KG1 (cell line): ENCODE data around the gene AQP7.
"Not testable (repeated sequence)": the region's sequence is repeated elsewhere in the genome, so short reads cannot be mapped to it uniquely, and the experiment has no call there.

Source experiments
- DNase-seq: peaks from one replicate; lab custom pipeline; 2025; lab: John Stamatoyannopoulos, UW

Gene AQP7

GRCh38 chr9:33374634-33375237 is 27.6 kb downstream of the AQP7 start:
- DNase-seq: no peak

GRCh38 chr9:33374190-33374589 is 28.2 kb downstream of the AQP7 start:
- no peak for DNase-seq

- DNase-seq: no peak
These were observed 29.5 kb downstream of the AQP7 start for GRCh38 chr9:33372900-33373299.

GRCh38 chr9:33366979-33367480 is 35.3 kb downstream of the AQP7 start:
- DNase-seq: no peak

- DNase-seq: not testable (repeated sequence)
These were observed 37.6 kb downstream of the AQP7 start for GRCh38 chr9:33364814-33365213.

GRCh38 chr9:33364127-33364526 is 38.2 kb downstream of the AQP7 start:
- DNase-seq: no peak

- not testable (repeated sequence) for DNase-seq
These were observed 43.7 kb downstream of the AQP7 start for GRCh38 chr9:33358641-33359040.

GRCh38 chr9:33355933-33356332 is 46.4 kb downstream of the AQP7 start:
- no peak for DNase-seq

GRCh38 chr9:33354651-33355211 is 47.6 kb downstream of the AQP7 start:
- no peak for DNase-seq

GRCh38 chr9:33351547-33351946 is 50.8 kb downstream of the AQP7 start:
- DNase-seq: no peak

GRCh38 chr9:33350310-33350709 is 52.1 kb downstream of the AQP7 start:
- no peak for DNase-seq

- no peak for DNase-seq
These were observed 52.6 kb downstream of the AQP7 start for GRCh38 chr9:33349743-33350142.

- no peak for DNase-seq
These were observed 53.4 kb downstream of the AQP7 start for GRCh38 chr9:33348998-33349397.

GRCh38 chr9:33346564-33346963 is 55.8 kb downstream of the AQP7 start:
- DNase-seq: no peak

- DNase-seq: no peak
These were observed 58.2 kb downstream of the AQP7 start for GRCh38 chr9:33344145-33344544.

- no peak for DNase-seq
These were observed 61.2 kb downstream of the AQP7 start for GRCh38 chr9:33341182-33341581.

GRCh38 chr9:33340186-33340585 is 62.2 kb downstream of the AQP7 start:
- DNase-seq: no peak
